SH-SY5Y (cell line): ENCODE data around the gene JUP.

ENCODE experiments used
- GATA2 ChIP-seq: IDR thresholded peaks from 2 replicates; pipeline ENCODE4 v1.6.1; 2011; ENCODE audit warnings: mild to moderate bottlenecking, low read depth, low read length
- GATA3 ChIP-seq: IDR thresholded peaks from 2 replicates; pipeline ENCODE4 v1.6.1; 2011; ENCODE audit warnings: low read depth, mild to moderate bottlenecking, low read length, moderate library complexity

DNA sequence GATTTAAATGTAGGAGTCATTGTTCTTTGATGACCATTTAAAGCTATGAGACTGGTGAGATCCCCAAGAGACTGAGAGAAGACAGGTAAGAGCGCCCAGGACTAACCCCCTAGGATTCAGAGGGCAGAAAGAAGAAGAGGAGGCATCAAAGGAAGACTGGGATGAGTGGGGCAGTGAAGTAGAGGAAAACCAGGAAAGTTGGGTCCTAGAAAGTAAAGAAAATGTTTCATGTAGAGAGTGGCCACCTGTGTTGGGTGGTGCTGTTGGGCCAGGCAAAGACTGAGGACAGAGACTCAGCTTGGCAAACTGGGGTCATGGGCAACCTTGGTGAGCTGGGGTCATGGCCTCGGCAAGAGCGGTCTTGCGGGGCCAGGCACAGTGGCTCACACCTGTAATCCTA lies 50.8 kb downstream of the JUP start:
- no peak for TF ChIP-seq GATA2
- no peak for TF ChIP-seq GATA3
